Dorsolateral prefrontal cortex (tissue), 118 donors: ENCODE data around the gene KRI1. TPM values are rescaled to one million over a fixed set of nuclear protein-coding genes. Genes with fewer than 3 reads are reported as not detected.

Experiments used
- microRNA-seq, 43 experiments: library from miRNA; unstranded; fragments of <30 nt; microRNA quantifications; one replicate each; pipeline ENCODE4 v1.2.0, GENCODE V29; 2022
- total RNA-seq, 120 experiments: library from RNA; stranded (reverse); gene quantifications; one replicate each; pipeline versions ENCODE4 v1.2.3 to v1.2.4, GENCODE V29; 2022

Gene KRI1
- total RNA-seq, 120 experiments from 2014 or later = 11.3 to 32.1 (median 19.2) TPM

Small RNA genes lying within 50 kb of the gene (microRNA-seq; reads per million reads assigned to microRNA genes)
- 0 to 1.0 (median 0) reads per million in 43 experiments for gene MIR1238

Other genes with a start within 250 kb of the KRI1 start
- gene FDX2, start 250.0 kb downstream of the KRI1 start, total RNA-seq = 10 to 100 TPM; 29.3 to 73.6 (median 49.2) TPM
- gene RAVER1, start 232.5 kb downstream of the KRI1 start, total RNA-seq = 10 to 100 TPM; 14.3 to 30.3 (median 19.9) TPM
- gene ICAM3, start 226.4 kb downstream of the KRI1 start, total RNA-seq = 10 to 100 TPM in 1 of 120 experiments, 1 to 10 TPM in 117, under 1 TPM in 2; 0.87 to 10.2 (median 3.6) TPM
- gene TYK2, start 185.4 kb downstream of the KRI1 start, total RNA-seq = 100 to 1,000 TPM in 94 of 120 experiments, 10 to 100 TPM in 26; 69.3 to 186 (median 118) TPM
- 100 to 1,000 TPM in 117 of 120 experiments, 10 to 100 TPM in 3; 92.2 to 206 (median 145) TPM for gene CDC37, start 162.5 kb downstream of the KRI1 start, total RNA-seq
- gene PDE4A, start 145.5 kb downstream of the KRI1 start, total RNA-seq = 10 to 100 TPM; 23.3 to 88.7 (median 59.0) TPM
- gene KEAP1, start 62.7 kb downstream of the KRI1 start, total RNA-seq = 100 to 1,000 TPM in 1 of 120 experiments, 10 to 100 TPM in 119; 43.6 to 103 (median 63.7) TPM
- 10 to 100 TPM in 96 of 120 experiments, 1 to 10 TPM in 24; 2.0 to 89.6 (median 17.6) TPM for gene S1PR5, start 48.6 kb downstream of the KRI1 start, total RNA-seq
- 10 to 100 TPM; 28.2 to 67.2 (median 38.9) TPM for gene ATG4D, start 22.1 kb downstream of the KRI1 start, total RNA-seq
- 10 to 100 TPM; 30.4 to 92.0 (median 65.1) TPM for gene CDKN2D, start 3.0 kb upstream of the KRI1 start, total RNA-seq
- 1 to 10 TPM in 25 of 120 experiments, under 1 TPM in 7, not detected in 88; 0.35 to 2.8 (median 1.5) TPM for gene AP1M2, start 21.3 kb upstream of the KRI1 start, total RNA-seq
- gene SLC44A2, start 59.5 kb upstream of the KRI1 start, total RNA-seq = 100 to 1,000 TPM in 76 of 120 experiments, 10 to 100 TPM in 44; 64.4 to 187 (median 110) TPM
- gene ILF3, start 88.3 kb upstream of the KRI1 start, total RNA-seq = 100 to 1,000 TPM; 131 to 221 (median 179) TPM
- 100 to 1,000 TPM in 5 of 120 experiments, 10 to 100 TPM in 115; 51.0 to 106 (median 74.7) TPM for gene QTRT1, start 135.4 kb upstream of the KRI1 start, total RNA-seq
- gene DNM2, start 152.1 kb upstream of the KRI1 start, total RNA-seq = 100 to 1,000 TPM in 115 of 120 experiments, 10 to 100 TPM in 5; 88.3 to 281 (median 146) TPM